ENCODE results near the gene HOXB8. TPM values are rescaled to one million over a fixed set of nuclear protein-coding genes. Genes with fewer than 3 reads are reported as not detected.

HOXB8 gene
- total RNA-seq, 1 experiment from 2014 or later, result 45.9 TPM

- TF ChIP-seq REST (IDR thresholded peaks at IDR 0.05; ENCODE audit: insufficient read depth in 1 of 2, low read depth in 2 of 2, low read length in 1 of 2) (no peak), CTCF (IDR thresholded peaks at IDR 0.05) (no peak), SIN3A (IDR thresholded peaks at IDR 0.05; ENCODE audit: borderline replicate concordance, insufficient read depth, low read depth, low read length) (no peak), POLR2AphosphoS5 (IDR thresholded peaks at IDR 0.05; ENCODE audit: low read depth, low read length) (no peak; the same call in 1 of the 2 replicates), TCF7L2 (IDR thresholded peaks at IDR 0.05; ENCODE audit: low read depth, low read length) (no peak)
- ATAC-seq (no peak), DNase-seq (ENCODE audit: low read depth, low spot score) (no peak)
- BruUV-seq (replicated peaks), result no TSS peak
- Histone ChIP-seq H3K4me1 (ENCODE audit: control insufficient read depth, insufficient read depth, low read length) (peaks cover 66% of the 10 kb centered on the region), H3K27ac (ENCODE audit: low read length) (peak overlapping the region; percentile 99), H3K4me3 (ENCODE audit: low read depth in 2 of 2, low read length in 2 of 2) (peak overlapping the region; percentile 70 to 99), H3K27me3 (ENCODE audit: control insufficient read depth, insufficient read depth, low read length) (no peaks in the 10 kb centered on the region), H3K36me3 (ENCODE audit: control insufficient read depth, insufficient read depth, low read length) (no peaks in the 10 kb centered on the region; the same call in 1 of the 2 replicates), H3K9me3 (ENCODE audit: control insufficient read depth, insufficient read depth, low read depth, low read length) (no peaks in the 10 kb centered on the region)
- intact Hi-C loops (cut with micrococcal nuclease; ENCODE audit: unreplicated experiment) (no loop called here), in situ Hi-C loops (cut with HindIII; ENCODE audit: low pct_unique_long_range_greater_than_20kb, low sequenced_read_pairs) (no loop called here)
- POLR2A ChIA-PET, result interaction anchor here (0.6 to 1.0 kb wide), 3 partner anchors 12 to 40 kb away, joined by 3 to 10 read pairs (median 4); no protein-coding TSS in a partner anchor
- CTCF ChIA-PET, result interaction anchor here (1.4 kb wide), 1 partner anchor 14 kb away, joined by 4 read pairs; no protein-coding TSS in a partner anchor
Measured at GRCh38 chr17:48595278-48595999, 19.7 kb downstream of the HOXB8 start.

- no peaks in the 10 kb centered on the region for H3K27me3 ChIP-seq (ENCODE audit: control insufficient read depth, insufficient read depth, low read length)
- intact Hi-C loops (cut with micrococcal nuclease; ENCODE audit: unreplicated experiment) (no loop called here), in situ Hi-C loops (cut with HindIII; ENCODE audit: low pct_unique_long_range_greater_than_20kb, low sequenced_read_pairs) (no loop called here)
- peaks cover 64% of the 10 kb centered on the region for H3K4me1 ChIP-seq (ENCODE audit: control insufficient read depth, insufficient read depth, low read length)
- H3K36me3 ChIP-seq (ENCODE audit: control insufficient read depth, insufficient read depth, low read length), result no peaks in the 10 kb centered on the region; the same call in 1 of the 2 replicates
- TF ChIP-seq SIN3A (IDR thresholded peaks at IDR 0.05; ENCODE audit: borderline replicate concordance, insufficient read depth, low read depth, low read length) (0 out of 2 replicates have a peak, but pooled peaks have one; percentile 32), REST (IDR thresholded peaks at IDR 0.05; ENCODE audit: insufficient read depth in 1 of 2, low read depth in 2 of 2, low read length in 1 of 2) (no peak; a peak in 1 of 4 replicates), POLR2AphosphoS5 (IDR thresholded peaks at IDR 0.05; ENCODE audit: low read depth, low read length) (peak; percentile 55), CTCF (IDR thresholded peaks at IDR 0.05) (no peak), TCF7L2 (IDR thresholded peaks at IDR 0.05; ENCODE audit: low read depth, low read length) (no peak)
- no TSS peak for BruUV-seq (replicated peaks)
- DNase-seq (ENCODE audit: low read depth, low spot score) (no peak), ATAC-seq (no peak)
- ChIA-PET POLR2A (interaction anchor here (0.7 to 1.0 kb wide), 7 partner anchors 12 to 371 kb away, joined by 4 to 11 read pairs (median 8); no protein-coding TSS in a partner anchor), CTCF (interaction anchor here (0.6 to 1.5 kb wide), 7 partner anchors 14 to 673 kb away, joined by 3 to 8 read pairs (median 3); no protein-coding TSS in a partner anchor)
- peak overlapping the region; percentile 99 for H3K27ac ChIP-seq (ENCODE audit: low read length)
- H3K4me3 ChIP-seq (ENCODE audit: low read depth in 2 of 2, low read length in 2 of 2), result peak overlapping the region; percentile 70 to 99
- H3K9me3 ChIP-seq (ENCODE audit: control insufficient read depth, insufficient read depth, low read depth, low read length), result no peaks in the 10 kb centered on the region
Measured at GRCh38 chr17:48594538-48595277, 20.4 kb downstream of the HOXB8 start.
